Activated naive CD8-positive, alpha-beta T cell treated with anti-CD3 and anti-CD28 coated beads for 36 hours (primary cell): ENCODE measurements around the gene STRN4. TPM values are rescaled to one million over a fixed set of nuclear protein-coding genes. Genes with fewer than 3 reads are reported as not detected.

ENCODE experiments used
- total RNA-seq, 2 experiments: library from RNA; stranded (reverse); gene quantifications; one replicate each; pipeline ENCODE4 v1.2.3, GENCODE V29; 2021

STRN4 gene
- total RNA-seq, 2 experiments from 2014 or later, result 54.9 to 57.9 TPM

Other genes with a start within 250 kb of the STRN4 start
- gene CALM3, start 145.1 kb downstream of the STRN4 start, total RNA-seq, result 100 to 1,000 TPM; 567 TPM
- 10 to 100 TPM; 43.9 to 46.7 TPM for gene PTGIR, start 121.4 kb downstream of the STRN4 start, total RNA-seq
- 10 to 100 TPM; 20.4 to 21.3 TPM for gene GNG8, start 110.2 kb downstream of the STRN4 start, total RNA-seq
- 1 to 10 TPM; 3.7 to 3.9 TPM for gene DACT3, start 85.3 kb downstream of the STRN4 start, total RNA-seq
- gene PRKD2, start 29.3 kb downstream of the STRN4 start, total RNA-seq, result 10 to 100 TPM; 68.6 to 76.2 TPM
- gene FKRP, start 393 bp downstream of the STRN4 start, total RNA-seq, result 10 to 100 TPM; 17.3 to 18.8 TPM
- 100 to 1,000 TPM; 299 to 309 TPM for gene SLC1A5, start 42.1 kb upstream of the STRN4 start, total RNA-seq
- 100 to 1,000 TPM; 112 to 114 TPM for gene AP2S1, start 104.4 kb upstream of the STRN4 start, total RNA-seq
- gene ARHGAP35, start 114.5 kb upstream of the STRN4 start, total RNA-seq, result 10 to 100 TPM; 13.6 to 13.7 TPM